ENCODE data around the gene LPAR5.

The LPAR5 gene

GRCh38 chr12:6640497-6640896, 4.7 kb upstream of the LPAR5 start:
- FAIRE-seq, result no peak
- DNase-seq (ENCODE audit: extremely low spot score, insufficient read length, low read depth), result no peak

- FAIRE-seq (no peak), DNase-seq (ENCODE audit: extremely low spot score, insufficient read length, low read depth) (no peak)
Observed at GRCh38 chr12:6639151-6639801, 3.5 kb upstream of the LPAR5 start.

- DNase-seq (ENCODE audit: extremely low spot score, insufficient read length, low read depth) (no peak), FAIRE-seq (no peak)
Observed at GRCh38 chr12:6638305-6638704, 2.5 kb upstream of the LPAR5 start.

- FAIRE-seq (no peak), DNase-seq (ENCODE audit: extremely low spot score, insufficient read length, low read depth) (no peak)
Observed at GRCh38 chr12:6635375-6635855, 344 bp downstream of the LPAR5 start.

GRCh38 chr12:6632026-6632983, 3.5 kb downstream of the LPAR5 start:
- peak; percentile 95 for FAIRE-seq
- no peak for DNase-seq (ENCODE audit: extremely low spot score, insufficient read length, low read depth)

GRCh38 chr12:6631549-6631961, 4.2 kb downstream of the LPAR5 start:
- FAIRE-seq (peak; percentile 80), DNase-seq (ENCODE audit: extremely low spot score, insufficient read length, low read depth) (no peak)

- no peak for DNase-seq (ENCODE audit: extremely low spot score, insufficient read length, low read depth)
Observed at GRCh38 chr12:6630736-6631135, 5.0 kb downstream of the LPAR5 start.

GRCh38 chr12:6627616-6628015, 8.1 kb downstream of the LPAR5 start:
- FAIRE-seq, result peak; percentile 29
- DNase-seq (ENCODE audit: extremely low spot score, insufficient read length, low read depth), result no peak

More at GRCh38 chr12:6630736-6631135, 5.0 kb downstream of the LPAR5 start:
- no peak for FAIRE-seq

GRCh38 chr12:6626654-6627283, 9.0 kb downstream of the LPAR5 start:
- FAIRE-seq (peak; percentile 24), DNase-seq (ENCODE audit: extremely low spot score, insufficient read length, low read depth) (no peak)

GRCh38 chr12:6620885-6621274, 14.9 kb downstream of the LPAR5 start:
- DNase-seq (ENCODE audit: extremely low spot score, insufficient read length, low read depth) (no peak), FAIRE-seq (no peak)

- no peak for FAIRE-seq
- DNase-seq (ENCODE audit: extremely low spot score, insufficient read length, low read depth), result no peak
Observed at GRCh38 chr12:6620137-6620884, 15.4 kb downstream of the LPAR5 start.

GRCh38 chr12:6618483-6619225, 17.1 kb downstream of the LPAR5 start:
- FAIRE-seq, result no peak
- DNase-seq (ENCODE audit: extremely low spot score, insufficient read length, low read depth), result no peak

- DNase-seq (ENCODE audit: extremely low spot score, insufficient read length, low read depth) (no peak), FAIRE-seq (no peak)
Observed at GRCh38 chr12:6615802-6616201, 20.0 kb downstream of the LPAR5 start.

- no peak for FAIRE-seq
Observed at GRCh38 chr12:6614513-6615172, 21.1 kb downstream of the LPAR5 start.

GRCh38 chr12:6613776-6614512, 21.8 kb downstream of the LPAR5 start:
- DNase-seq (ENCODE audit: extremely low spot score, insufficient read length, low read depth) (no peak), FAIRE-seq (no peak)

More at GRCh38 chr12:6614513-6615172, 21.1 kb downstream of the LPAR5 start:
- DNase-seq (ENCODE audit: extremely low spot score, insufficient read length, low read depth), result no peak

GRCh38 chr12:6613015-6613775, 22.6 kb downstream of the LPAR5 start:
- FAIRE-seq, result no peak
- no peak for DNase-seq (ENCODE audit: extremely low spot score, insufficient read length, low read depth)

GRCh38 chr12:6612652-6613014, 23.1 kb downstream of the LPAR5 start:
- FAIRE-seq (no peak), DNase-seq (ENCODE audit: extremely low spot score, insufficient read length, low read depth) (no peak)

Measured in GM18507 (cell line).